Smooth muscle cell of the brain vasculature (primary cell): Measurements from ENCODE around the gene SRP54.
"Not testable (repeated sequence)": the region's sequence is repeated elsewhere in the genome, so short reads cannot be mapped to it uniquely, and the experiment has no call there.

Experiments used
- DNase-seq: peaks from one replicate; pipeline ENCODE4 v3.0.0-alpha.2; 2012; ENCODE audit warnings: low read depth, low spot score

Gene SRP54

DNA sequence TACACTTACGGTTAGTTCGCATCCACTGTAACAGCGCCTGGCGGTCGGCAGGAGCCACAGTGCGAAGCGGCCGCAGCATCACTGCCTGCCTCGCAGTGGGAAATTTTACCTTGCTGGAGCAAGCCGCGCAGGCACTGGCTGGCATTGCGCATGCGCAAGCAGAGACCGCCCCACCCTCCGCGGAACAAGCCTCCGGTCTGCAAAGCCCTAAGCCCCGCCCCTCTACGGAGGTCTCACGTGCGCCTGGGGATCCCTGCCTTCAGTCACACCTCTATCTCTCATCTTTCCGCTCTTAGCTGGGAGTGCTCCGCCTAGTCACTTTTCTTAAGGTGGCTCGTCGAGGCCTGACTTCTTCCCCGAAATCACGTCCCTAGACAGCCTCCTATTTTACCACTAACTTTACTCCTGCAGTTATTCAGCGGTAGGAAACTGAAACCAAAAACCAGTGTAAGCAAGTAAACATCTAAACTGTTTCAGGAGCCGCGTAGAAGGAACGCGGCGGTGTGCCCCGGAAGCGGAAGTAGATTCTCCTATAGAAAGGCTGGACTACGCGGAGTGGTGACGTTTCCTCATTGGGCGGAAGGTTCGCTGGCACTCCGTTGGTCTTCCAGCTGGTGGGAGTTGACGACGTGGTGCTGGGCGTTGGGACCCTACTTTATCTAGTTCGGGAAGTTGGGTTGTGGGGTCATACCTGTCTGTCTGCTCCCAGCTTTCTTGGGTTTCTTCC lies at the start of gene SRP54:
SRP54 (plus strand) TSS at position 572 of the 727 bp plus-strand sequence. CDS start 13,718 bp downstream, outside the sequence.
- peak; percentile 94 for DNase-seq

DNA sequence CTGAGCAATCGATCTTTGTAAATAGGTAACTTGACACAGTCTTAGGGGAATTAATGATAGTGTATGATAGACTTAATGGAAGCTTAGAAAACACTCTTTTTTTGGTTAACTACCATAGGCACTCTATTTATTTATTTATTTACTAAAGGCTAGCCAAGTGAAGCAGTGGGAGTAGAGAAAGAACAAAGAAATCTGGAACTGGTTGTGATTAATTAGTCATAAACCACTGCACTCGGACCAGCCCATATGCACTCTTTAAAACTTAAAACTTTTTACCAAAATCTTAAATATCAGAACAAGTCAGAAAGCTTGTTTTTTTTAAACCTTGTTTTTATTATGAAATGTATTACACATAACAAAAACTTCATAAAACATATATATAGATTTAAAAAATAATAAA lies 49.5 kb upstream of the SRP54 start:
- DNase-seq, result no peak

DNA sequence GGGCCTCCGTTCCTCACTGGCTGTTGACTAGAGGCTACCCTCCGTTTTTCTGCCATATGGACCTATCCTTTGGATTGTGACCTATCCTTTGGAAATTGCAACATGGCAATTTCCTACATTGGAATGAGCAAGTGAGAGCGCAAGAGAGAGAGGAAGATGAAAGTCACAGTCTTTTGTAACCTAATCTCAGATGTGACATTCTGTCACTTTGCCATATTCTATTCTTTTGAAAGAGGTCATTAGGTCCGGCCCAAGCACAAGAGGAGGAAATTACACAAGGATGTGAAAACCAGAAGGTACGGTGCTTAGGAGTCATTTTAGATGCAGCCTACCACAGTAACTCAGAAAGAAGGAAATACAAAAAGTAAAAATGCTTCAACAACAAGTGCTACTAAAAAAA lies 47.3 kb upstream of the SRP54 start:
- DNase-seq, result no peak

GRCh38 chr14:34937442-34937841 lies 45.4 kb upstream of the SRP54 start:
- no peak for DNase-seq

DNA sequence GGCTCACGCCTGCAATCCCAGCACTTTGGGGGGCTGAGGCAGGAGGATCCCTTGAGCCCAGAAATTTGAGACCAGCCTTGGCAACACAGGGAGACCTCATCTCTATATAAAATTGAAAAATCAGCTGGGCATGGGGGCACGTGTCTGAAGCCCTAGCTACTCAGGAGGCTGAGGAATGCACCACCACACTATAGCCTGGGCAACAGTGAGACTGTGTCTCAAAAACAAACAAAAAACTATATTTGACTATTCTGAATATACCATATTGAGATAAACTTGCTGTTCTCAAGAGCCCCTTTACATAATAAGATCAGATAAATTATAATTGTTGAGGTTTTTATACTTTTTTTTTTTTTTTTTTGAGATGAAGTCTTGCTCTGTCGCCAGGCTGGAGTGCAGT lies 44.9 kb upstream of the SRP54 start:
- no peak for DNase-seq

- DNase-seq, result no peak
These were observed 39.3 kb upstream of the SRP54 start for GRCh38 chr14:34943506-34943905.

GRCh38 chr14:34944744-34945143 lies 38.0 kb upstream of the SRP54 start:
- DNase-seq, result no peak

DNA sequence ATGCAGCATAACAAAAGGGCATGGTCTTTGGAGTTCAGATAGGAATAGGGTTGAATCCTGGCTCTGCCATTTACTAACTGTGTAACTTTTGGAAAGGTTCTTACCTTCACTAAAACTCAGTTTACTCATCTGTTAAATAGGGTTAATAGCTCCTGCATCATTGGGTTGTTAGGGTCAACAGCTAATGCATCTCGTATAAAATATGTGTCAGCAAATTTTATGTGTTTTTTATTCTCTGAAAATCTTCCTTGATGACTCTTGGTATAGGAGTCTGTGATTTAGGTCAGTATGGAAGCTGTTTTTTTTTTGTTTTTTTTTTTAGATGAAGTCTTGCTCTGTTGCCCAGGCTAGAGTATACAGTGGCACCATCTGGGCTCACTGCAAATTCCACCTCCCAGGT lies 36.1 kb upstream of the SRP54 start:
- no peak for DNase-seq

DNA sequence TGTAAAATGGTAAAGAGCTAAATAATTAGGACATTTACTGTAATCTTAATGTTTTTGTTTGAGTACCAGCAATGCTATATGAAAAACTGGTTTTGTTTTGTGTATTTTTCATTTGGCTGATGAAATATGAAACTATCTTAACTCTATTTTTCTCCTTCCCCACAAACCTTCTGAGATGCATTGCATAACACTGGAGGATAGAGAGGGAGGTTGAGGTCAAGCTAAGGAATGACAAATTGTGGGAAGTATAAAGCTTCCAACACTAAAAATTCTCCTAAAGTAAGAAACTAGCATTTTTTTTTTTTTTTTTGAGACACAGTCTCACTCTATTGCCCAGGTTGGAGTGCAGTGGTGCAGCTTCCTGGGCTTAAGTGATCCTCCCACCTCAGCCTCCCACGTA lies 31.5 kb upstream of the SRP54 start:
- no peak for DNase-seq

DNA sequence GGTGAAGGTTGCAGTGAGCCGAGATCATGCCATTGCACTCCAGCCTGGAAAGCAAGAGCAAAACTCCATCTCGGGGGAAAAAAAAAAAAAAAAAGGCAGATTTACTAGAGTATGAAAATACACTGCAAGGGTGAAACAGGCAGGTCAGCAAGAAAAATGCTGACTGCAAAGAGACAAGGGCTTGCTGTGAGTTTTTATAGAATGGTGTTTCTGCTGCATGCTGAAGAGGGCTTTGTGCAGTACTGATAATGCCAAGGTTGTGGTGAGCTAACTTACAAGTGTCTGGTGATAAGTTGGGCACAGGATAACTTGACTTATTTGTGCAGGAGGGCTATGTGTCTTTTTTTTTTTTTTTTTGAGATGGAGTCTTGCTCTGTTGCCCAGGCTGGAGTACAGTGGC lies 25.9 kb upstream of the SRP54 start:
- DNase-seq, result no peak

DNA sequence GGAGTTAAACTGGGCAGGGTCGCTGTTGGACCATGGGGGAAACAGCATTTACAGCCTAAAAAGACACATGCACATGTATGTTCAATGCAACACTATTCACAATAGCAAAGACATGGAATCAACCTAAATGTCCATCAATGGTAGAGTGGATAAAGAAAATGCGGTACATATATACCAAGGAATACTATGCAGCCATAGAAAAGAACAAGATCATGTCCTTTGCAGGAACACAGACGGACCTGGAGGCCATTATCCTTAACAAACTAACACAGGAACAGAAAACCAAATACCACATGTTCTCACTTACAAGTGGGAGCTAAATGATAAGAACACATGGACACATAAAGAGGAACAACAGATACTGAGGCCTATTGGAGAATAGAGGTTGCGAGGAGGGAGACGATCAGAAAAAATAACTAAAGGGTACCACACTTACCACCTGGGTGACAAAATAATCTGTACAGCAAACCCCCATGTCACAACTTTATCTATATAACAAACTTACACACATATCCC lies 25.0 kb upstream of the SRP54 start:
- DNase-seq, result no peak

DNA sequence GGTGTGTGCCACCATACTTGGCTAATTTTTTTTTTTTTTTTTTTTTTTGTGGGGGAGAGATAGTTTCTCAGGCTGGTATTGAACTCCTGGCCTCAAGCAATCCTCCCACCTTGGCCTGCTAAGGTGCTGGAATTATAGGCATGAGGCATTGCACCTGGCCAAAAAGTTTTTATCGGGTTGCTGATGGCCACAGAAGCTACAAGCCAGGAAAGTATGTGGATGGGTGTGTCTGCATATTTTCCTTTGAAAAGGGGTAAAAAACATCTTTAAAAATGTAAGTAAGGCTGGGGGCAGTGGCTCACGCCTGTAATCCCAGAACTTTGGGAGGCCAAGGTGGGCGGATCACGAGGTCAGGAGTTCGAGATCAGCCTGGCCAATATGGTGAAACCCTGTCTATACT lies 20.7 kb upstream of the SRP54 start:
- DNase-seq, result not testable (repeated sequence)

GRCh38 chr14:34964977-34965764 lies 17.6 kb upstream of the SRP54 start:
- no peak for DNase-seq

DNA sequence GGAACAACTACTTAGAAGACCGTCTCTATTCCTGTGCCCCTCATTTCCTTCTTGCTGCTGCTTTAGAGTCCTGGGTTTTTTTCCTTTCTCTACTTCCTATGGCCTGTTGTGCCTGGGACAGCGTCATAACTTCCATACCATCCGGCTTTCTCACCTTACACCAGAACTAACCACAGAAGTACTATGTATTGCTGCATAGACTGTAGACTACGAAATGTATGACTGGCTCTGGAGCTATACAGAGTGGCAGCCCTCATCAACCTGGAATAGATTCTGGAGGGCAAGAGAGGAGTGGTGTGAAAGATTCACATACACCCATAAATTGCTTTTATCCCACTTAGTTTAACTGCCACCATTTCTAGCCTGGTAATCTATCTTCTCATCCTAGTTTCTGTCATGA lies 16.9 kb upstream of the SRP54 start:
- DNase-seq, result no peak

GRCh38 chr14:34966413-34966812 lies 16.4 kb upstream of the SRP54 start:
- no peak for DNase-seq

DNA sequence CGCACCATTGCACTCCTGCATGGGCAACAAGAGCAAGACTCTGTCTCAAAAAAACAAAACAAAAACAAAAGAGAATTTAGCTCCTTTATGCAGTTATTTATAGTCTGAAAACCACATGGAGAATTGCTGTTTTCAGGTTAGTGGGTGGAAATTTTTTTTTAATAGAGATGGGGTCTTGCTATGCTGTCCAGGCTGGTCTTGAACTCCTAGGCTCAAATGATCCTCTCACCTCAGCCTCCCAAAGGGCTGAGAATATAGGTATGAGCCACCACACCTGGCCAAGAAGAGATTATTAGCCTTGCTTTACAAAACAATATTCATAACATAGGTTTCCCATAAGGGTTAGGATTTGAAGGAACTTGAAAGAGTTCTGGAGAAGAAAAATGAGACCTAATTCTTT lies 12.1 kb upstream of the SRP54 start:
- no peak for DNase-seq

- no peak for DNase-seq
These were observed 11.4 kb upstream of the SRP54 start for GRCh38 chr14:34971381-34971780.

DNA sequence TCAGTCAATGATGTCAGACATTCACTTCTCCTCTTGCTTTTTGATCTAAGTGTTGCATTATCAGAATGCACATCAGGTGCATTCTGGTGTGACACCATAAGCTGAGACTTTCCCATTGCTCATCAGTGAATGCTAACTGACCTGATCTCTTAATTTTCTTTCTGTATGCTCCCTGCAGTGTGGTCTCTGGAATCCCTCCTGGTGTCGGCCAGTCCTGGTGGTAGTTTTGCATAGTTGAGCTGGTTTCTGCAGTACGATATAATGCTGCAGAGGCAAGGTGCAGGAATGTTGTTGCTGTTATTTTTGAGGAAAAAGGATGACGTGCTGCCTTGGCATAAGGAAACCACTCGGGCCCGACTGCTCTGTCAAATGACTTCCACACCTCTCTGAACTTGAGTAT lies 11.0 kb upstream of the SRP54 start:
- DNase-seq, result no peak

DNA sequence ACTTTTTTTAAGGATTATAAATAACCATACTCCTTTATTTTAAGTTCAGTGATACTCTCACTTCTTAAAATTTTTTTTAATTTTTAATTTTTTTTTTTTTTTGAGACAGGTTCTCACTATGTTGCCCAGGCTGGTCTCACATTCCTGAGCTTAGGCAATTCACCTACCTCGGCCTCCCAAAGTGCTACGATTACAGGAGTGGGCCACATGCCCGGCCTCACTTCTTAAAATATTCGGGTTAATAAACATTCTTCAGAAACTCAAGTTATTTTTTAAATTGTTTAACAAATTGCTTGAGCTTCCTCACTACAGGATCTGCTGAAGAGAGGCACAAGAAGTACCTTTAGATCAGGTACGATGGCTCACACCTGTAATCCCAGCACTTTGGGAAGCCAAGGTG lies 4.3 kb upstream of the SRP54 start:
- DNase-seq, result no peak

GRCh38 chr14:34980337-34980900 lies 2.4 kb upstream of the SRP54 start:
- no peak for DNase-seq

DNA sequence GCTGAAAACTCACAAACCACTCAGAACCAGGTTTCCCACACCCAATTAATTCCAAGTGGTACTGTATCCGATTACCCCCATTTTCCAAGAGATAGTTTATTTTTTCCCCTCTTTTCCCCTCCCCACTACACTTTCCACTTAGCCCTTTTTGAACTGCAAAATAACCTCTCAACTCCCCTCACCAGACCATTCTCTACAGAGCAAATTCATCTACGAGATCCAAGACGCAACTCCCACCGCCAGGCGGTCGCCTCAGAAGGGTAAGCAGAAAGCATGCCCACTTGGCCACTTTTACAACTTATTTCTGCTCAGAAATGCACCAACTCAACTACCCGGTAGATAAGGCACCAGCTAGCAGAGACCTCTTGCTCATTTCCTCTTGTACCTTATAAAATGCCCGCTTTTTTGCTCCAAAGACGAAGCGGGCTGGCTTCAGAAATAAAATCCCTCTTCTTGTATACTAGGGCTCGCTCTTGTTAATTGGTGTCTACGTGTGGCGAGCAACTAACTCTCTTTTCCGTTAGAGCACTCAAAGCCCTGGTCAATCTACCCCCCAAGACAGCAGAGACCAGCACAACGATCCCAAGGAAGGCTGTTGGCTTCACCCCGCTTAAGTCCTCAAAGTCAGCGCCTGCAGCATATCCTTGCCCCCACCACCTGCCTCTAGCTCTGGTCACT lies 910 bp upstream of the SRP54 start:
- DNase-seq, result no peak

DNA sequence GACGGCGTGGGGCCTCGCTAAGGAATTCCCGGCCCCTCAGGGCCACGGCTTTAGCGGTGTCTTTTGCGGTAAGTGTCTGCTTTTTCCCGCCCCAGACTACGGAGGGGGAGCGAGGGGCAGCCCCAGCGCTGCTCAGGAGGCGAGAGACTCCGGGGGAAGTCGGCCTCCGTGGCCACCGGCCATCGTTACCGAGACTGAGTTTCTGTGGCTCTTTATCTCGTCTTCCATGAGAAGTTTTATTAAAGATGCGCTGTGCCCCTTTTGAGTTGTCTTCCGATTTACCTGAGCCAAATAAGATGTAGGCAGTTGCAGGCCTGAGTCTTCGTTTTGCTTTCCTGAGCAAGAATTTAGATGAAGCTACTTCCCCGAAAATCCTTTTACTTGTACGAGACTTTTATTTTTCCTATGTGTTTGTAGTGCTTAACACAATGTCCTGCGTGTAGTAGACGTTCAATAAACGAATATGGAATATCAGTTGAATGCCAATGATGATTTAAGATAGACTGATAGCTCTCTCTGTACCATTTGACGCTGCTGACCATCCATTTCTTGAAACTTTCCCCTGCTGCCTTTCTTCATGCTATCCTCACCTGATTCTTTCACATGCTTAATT lies 462 bp downstream of the SRP54 start:
- DNase-seq, result no peak
